Adrenal gland (tissue), 5 donors: Measurements from ENCODE around the gene TICRR.

Experiments used
- POLR2A ChIP-seq, 2 donors: fragments of 450-650 bp; IDR thresholded peaks; one replicate each; pipeline ENCODE4 v1.6.1; 2017; ENCODE audit warnings: antibody characterized with exemption in 2 of 2, mild to moderate bottlenecking in 2 of 2, moderate library complexity in 1 of 2
- TF ChIP-seq, protein P1 (sequence below), 6 experiments: fragments of 450-650 bp in 4 of 6; fragments of 200-600 bp in 2 of 6; sonication (generic) in 1 of 6; IDR thresholded peaks; 1 replicate in 5 of 6; 2 replicates in 1 of 6; pipeline versions ENCODE4 v1.5.1 to v1.8.0; 2016 to 2021; ENCODE audit warnings: antibody characterized with exemption in 6 of 6, mild to moderate bottlenecking in 2 of 6, moderate library complexity in 1 of 6
- donor health status: DM: no; HTN: no; CAD: no.

DNA sequence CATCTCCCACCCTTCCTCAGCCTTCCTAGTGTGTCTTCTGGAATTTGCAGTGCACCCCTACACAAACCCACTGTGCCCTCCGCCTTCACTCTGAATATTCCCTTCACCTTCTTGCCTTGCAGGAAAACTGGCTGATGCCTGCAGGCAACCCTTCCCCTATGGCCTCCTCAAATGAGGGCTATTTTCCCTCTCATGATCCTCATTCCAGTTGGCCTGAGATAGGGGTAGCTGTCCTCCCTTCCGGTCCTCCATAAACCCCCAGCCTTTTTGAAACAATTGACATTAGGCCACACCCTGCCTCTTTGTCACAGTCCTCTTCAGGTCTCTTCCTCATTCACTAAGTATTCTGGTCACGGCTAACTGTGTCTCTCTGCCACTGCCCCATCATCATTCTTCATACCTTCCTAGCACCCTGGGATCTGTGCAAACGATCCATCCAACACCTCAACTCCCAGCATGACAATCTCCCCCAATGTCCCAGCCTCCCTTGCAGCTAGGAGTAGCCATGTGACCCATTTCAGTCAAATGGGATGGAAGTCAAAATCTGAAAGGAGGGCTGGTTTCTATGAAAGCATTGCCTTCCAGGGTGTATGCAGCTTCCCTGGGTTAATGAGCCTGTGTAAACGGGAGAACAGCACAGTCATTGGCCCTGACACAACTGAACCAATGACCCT, 8.5 kb upstream of the TICRR start:
- TF ChIP-seq, protein P1, sequence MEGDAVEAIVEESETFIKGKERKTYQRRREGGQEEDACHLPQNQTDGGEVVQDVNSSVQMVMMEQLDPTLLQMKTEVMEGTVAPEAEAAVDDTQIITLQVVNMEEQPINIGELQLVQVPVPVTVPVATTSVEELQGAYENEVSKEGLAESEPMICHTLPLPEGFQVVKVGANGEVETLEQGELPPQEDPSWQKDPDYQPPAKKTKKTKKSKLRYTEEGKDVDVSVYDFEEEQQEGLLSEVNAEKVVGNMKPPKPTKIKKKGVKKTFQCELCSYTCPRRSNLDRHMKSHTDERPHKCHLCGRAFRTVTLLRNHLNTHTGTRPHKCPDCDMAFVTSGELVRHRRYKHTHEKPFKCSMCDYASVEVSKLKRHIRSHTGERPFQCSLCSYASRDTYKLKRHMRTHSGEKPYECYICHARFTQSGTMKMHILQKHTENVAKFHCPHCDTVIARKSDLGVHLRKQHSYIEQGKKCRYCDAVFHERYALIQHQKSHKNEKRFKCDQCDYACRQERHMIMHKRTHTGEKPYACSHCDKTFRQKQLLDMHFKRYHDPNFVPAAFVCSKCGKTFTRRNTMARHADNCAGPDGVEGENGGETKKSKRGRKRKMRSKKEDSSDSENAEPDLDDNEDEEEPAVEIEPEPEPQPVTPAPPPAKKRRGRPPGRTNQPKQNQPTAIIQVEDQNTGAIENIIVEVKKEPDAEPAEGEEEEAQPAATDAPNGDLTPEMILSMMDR (IDR thresholded peaks at IDR 0.05), result no peak
- no peak for TF ChIP-seq POLR2A (IDR thresholded peaks at IDR 0.05)
